Tibial nerve (tissue), 4 donors: ENCODE data around the gene DLGAP5.

Source experiments
- EP300 ChIP-seq, 2 donors: sonication (generic); formaldehyde crosslinking; IDR thresholded peaks; one replicate each; pipeline ENCODE4 v1.6.1; 2017; ENCODE audit warnings: antibody characterized with exemption in 2 of 2, mild to moderate bottlenecking in 1 of 2
- POLR2A ChIP-seq, 2 donors: fragments of 450-650 bp; IDR thresholded peaks; one replicate each; pipeline ENCODE4 v1.6.1; 2017; ENCODE audit warnings: antibody characterized with exemption in 2 of 2, mild to moderate bottlenecking in 2 of 2, moderate library complexity in 2 of 2
- TF ChIP-seq, protein P1 (sequence below), 5 experiments: fragments of 200-600 bp in 3 of 5; fragments of 450-650 bp in 2 of 5; sonication (generic) in 3 of 5; IDR thresholded peaks; one replicate each; pipeline ENCODE4 v1.5.1; 2016 to 2019; ENCODE audit warnings: antibody characterized with exemption in 5 of 5, mild to moderate bottlenecking in 3 of 5, moderate library complexity in 2 of 5

DNA sequence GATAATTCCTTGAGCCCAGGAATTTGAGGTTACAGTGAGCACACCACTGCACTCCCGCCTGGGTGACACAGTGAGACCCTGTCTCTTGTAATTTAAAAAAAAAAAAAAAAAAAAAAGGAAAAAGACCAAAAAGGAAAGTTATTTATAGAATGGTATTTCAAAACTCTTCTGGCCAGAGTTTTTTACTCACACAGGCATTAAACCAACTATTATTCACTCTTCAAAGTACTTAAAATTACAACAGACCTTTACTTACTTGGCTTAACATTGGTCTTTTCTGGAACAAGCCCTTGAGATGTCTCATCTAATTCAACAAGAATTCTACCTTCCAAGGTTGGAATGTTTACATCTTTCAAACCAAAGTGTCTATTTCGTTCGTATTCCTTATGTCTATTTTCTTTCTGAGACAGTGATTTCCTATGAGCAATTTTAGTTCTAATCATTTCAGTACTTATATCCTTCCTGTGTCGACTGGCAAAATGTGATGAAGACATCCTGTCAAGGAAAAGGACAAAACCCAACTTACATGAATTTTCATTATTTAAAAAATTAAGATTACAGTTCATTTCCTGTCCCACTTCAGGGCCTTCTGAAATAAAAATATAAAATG, 2.6 kb downstream of the DLGAP5 start:
- TF ChIP-seq, protein P1, sequence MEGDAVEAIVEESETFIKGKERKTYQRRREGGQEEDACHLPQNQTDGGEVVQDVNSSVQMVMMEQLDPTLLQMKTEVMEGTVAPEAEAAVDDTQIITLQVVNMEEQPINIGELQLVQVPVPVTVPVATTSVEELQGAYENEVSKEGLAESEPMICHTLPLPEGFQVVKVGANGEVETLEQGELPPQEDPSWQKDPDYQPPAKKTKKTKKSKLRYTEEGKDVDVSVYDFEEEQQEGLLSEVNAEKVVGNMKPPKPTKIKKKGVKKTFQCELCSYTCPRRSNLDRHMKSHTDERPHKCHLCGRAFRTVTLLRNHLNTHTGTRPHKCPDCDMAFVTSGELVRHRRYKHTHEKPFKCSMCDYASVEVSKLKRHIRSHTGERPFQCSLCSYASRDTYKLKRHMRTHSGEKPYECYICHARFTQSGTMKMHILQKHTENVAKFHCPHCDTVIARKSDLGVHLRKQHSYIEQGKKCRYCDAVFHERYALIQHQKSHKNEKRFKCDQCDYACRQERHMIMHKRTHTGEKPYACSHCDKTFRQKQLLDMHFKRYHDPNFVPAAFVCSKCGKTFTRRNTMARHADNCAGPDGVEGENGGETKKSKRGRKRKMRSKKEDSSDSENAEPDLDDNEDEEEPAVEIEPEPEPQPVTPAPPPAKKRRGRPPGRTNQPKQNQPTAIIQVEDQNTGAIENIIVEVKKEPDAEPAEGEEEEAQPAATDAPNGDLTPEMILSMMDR (IDR thresholded peaks at IDR 0.05), result no peak
- no peak for TF ChIP-seq POLR2A (IDR thresholded peaks at IDR 0.05)
- no peak for TF ChIP-seq EP300 (IDR thresholded peaks at IDR 0.05)
